Endothelial cell of umbilical vein (primary cell): ENCODE results near the gene JMJD7. TPM values are rescaled to one million over a fixed set of nuclear protein-coding genes. Genes with fewer than 3 reads are reported as not detected.

Experiments
- BruUV-seq: library from RNA; stranded (reverse); fragments of 400-500 nt; replicated peaks from 2 replicates; lab custom pipeline; 2021; lab: Mats Ljungman, UMichigan
- CTCF ChIA-PET: fragments of 300-600, 350-600 bp; sonication (Branson Sonifier 250); formaldehyde crosslinking; loops from one replicate; lab custom pipeline; 2021; ENCODE audit warnings: antibody characterized with exemption, inconsistent platforms; lab: Charles Lee
- POLR2A ChIA-PET: fragments of 300-600, 350-600 bp; sonication (Branson Sonifier 250); formaldehyde crosslinking; loops from one replicate; lab custom pipeline; 2021; ENCODE audit warnings: antibody characterized with exemption, inconsistent platforms; lab: Charles Lee
- DNase-seq: peaks from one replicate; pipeline ENCODE4 v3.0.0-alpha.2; 2011; ENCODE audit warnings: low read depth, low spot score
- FAIRE-seq: peaks from 2 replicates; lab custom pipeline; 2011; peaks lifted over from hg19 to GRCh38; lab: Jason Lieb, UNC
- H2AFZ ChIP-seq: 2 replicates; pipeline ENCODE4 v1.6.0; 2012; ENCODE audit warnings: low read depth, low read length, control low read depth, inconsistent platforms
- H3K27ac ChIP-seq: 2 replicates; pipeline ENCODE4 v1.5.1; 2011; ENCODE audit warnings: low read depth, mild to moderate bottlenecking, control low read depth, low read length, moderate library complexity; ENCODE audit not compliant: insufficient read depth
- H3K27me3 ChIP-seq, 2 experiments: 2 replicates each; pipeline versions ENCODE4 v1.6.0 to v1.6.1; 2011; ENCODE audit warnings: low read length in 2 of 2, mixed read lengths in 1 of 2; ENCODE audit not compliant: control insufficient read depth in 2 of 2, insufficient read depth in 2 of 2
- H3K36me3 ChIP-seq, 2 experiments: 2 replicates in 1 of 2; 3 replicates in 1 of 2; pipeline ENCODE4 v1.5.1; 2011; ENCODE audit warnings: low read length in 2 of 2, mild to moderate bottlenecking in 1 of 2, moderate library complexity in 1 of 2; ENCODE audit not compliant: control insufficient read depth in 2 of 2, insufficient read depth in 2 of 2; ENCODE audit errors: extremely low read depth in 1 of 2
- H3K4me1 ChIP-seq: 3 replicates; pipeline ENCODE4 v1.5.1; 2011; ENCODE audit warnings: mild to moderate bottlenecking, low read length; ENCODE audit not compliant: control insufficient read depth, insufficient read depth; ENCODE audit errors: extremely low read depth
- H3K4me2 ChIP-seq: 2 replicates; pipeline ENCODE4 v1.6.1; 2011; ENCODE audit warnings: low read length, control low read depth, mixed read lengths; ENCODE audit not compliant: insufficient read depth
- H3K4me3 ChIP-seq, 3 experiments: fragments of 200-600 bp in 1 of 3; sonication (generic), shearing (Covaris generic) in 1 of 3; replicated peaks in 1 of 3; 2 replicates each; pipeline ENCODE4 v1.5.1; 2011 to 2016; ENCODE audit warnings: control low read depth in 3 of 3, low read length in 3 of 3, mild to moderate bottlenecking in 2 of 3, inconsistent platforms in 1 of 3, low read depth in 1 of 3, moderate library complexity in 1 of 3; ENCODE audit not compliant: insufficient read depth in 1 of 3
- H3K79me2 ChIP-seq: 2 replicates; pipeline ENCODE4 v1.6.0; 2012; ENCODE audit warnings: low read length, inconsistent platforms; ENCODE audit not compliant: control insufficient read depth, insufficient read depth
- H3K9ac ChIP-seq: replicated peaks from 2 replicates; pipeline ENCODE3; 2011; ENCODE audit warnings: low read length, control low read depth; ENCODE audit not compliant: insufficient read depth; ENCODE audit errors: extremely low read depth
- H3K9me1 ChIP-seq: replicated peaks from 3 replicates; pipeline ENCODE4 v1.6.0; 2011; ENCODE audit warnings: mild to moderate bottlenecking, low read length; ENCODE audit not compliant: control insufficient read depth, insufficient read depth; ENCODE audit errors: extremely low read depth
- H3K9me3 ChIP-seq: replicated peaks from 2 replicates; pipeline ENCODE4 v1.5.1; 2012; ENCODE audit warnings: low read length, inconsistent platforms; ENCODE audit not compliant: control insufficient read depth, insufficient read depth
- H4K20me1 ChIP-seq: replicated peaks from 2 replicates; pipeline ENCODE3; 2011; ENCODE audit warnings: mild to moderate bottlenecking, low read length; ENCODE audit not compliant: control insufficient read depth, insufficient read depth; ENCODE audit errors: extremely low read depth
- EZH2 ChIP-seq: IDR thresholded peaks from 2 replicates; pipeline ENCODE4 v1.6.1; 2012; ENCODE audit warnings: borderline replicate concordance, low read depth, mild to moderate bottlenecking, moderate library complexity, low read length, inconsistent platforms; ENCODE audit not compliant: severe bottlenecking
- FOS ChIP-seq: IDR thresholded peaks from 2 replicates; pipeline ENCODE4 v1.6.1; 2011; ENCODE audit warnings: mild to moderate bottlenecking, low read length, moderate library complexity, borderline replicate concordance; ENCODE audit not compliant: insufficient read depth
- GATA2 ChIP-seq: IDR thresholded peaks from 2 replicates; pipeline ENCODE4 v1.7.0; 2011; ENCODE audit warnings: low read depth, mild to moderate bottlenecking, moderate library complexity, mixed read lengths, low read length; ENCODE audit not compliant: insufficient read length, insufficient read depth
- JUN ChIP-seq: IDR thresholded peaks from 2 replicates; pipeline ENCODE4 v1.6.1; 2011; ENCODE audit warnings: borderline replicate concordance, low read depth; ENCODE audit not compliant: insufficient read length, insufficient read depth
- MYC ChIP-seq: IDR thresholded peaks from one replicate; pipeline ENCODE4 v1.6.1; 2011; ENCODE audit warnings: mild to moderate bottlenecking, low read depth, low read length
- POLR2A ChIP-seq: IDR thresholded peaks from 2 replicates; pipeline ENCODE4 v1.6.1; 2012; ENCODE audit warnings: low read depth, mild to moderate bottlenecking, control low read depth, low read length
- POLR2AphosphoS5 ChIP-seq: IDR thresholded peaks from 2 replicates; pipeline ENCODE4 v1.6.1; 2012; ENCODE audit warnings: low read depth, mild to moderate bottlenecking, control low read depth, low read length, moderate library complexity; ENCODE audit not compliant: insufficient read depth
- dilution Hi-C: fragments of 300-500 bp; cut with MboI; formaldehyde crosslinking; loops from one replicate; pipeline ENCODE4 v1.15.0; 2019; ENCODE audit warnings: low sequenced_read_pairs; ENCODE audit not compliant: extremely low pct_ligation_motif_present
- intact Hi-C: fragments of 100-400 bp; cut with micrococcal nuclease; formaldehyde crosslinking; loops from one replicate; pipeline ENCODE4 v1.10.0; 2022
- polyA plus RNA-seq, 4 experiments: library from polyadenylated mRNA; depleted of rRNA in 3 of 4; stranded (reverse) in 3 of 4; unstranded in 1 of 4; fragments of >200 nt; gene quantifications; 2 replicates each; pipeline versions ENCODE4 v1.2.1 to v1.2.3, GENCODE V29; 2011 to 2012; ENCODE audit warnings: missing spikeins in 1 of 4
- total RNA-seq: library from RNA; stranded (reverse); gene quantifications from 2 replicates; pipeline ENCODE4 v1.2.3, GENCODE V29; 2021
- TF ChIP-seq, protein P1 (sequence below), 2 donors: IDR thresholded peaks; 1 replicate in 1 of 2; 2 replicates in 1 of 2; pipeline ENCODE4 v1.5.1; 2011; ENCODE audit warnings: low read length in 2 of 2, mild to moderate bottlenecking in 2 of 2, moderate library complexity in 2 of 2, control low read depth in 1 of 2, inconsistent platforms in 1 of 2, low read depth in 1 of 2; ENCODE audit not compliant: insufficient read depth in 1 of 2; ENCODE audit errors: extremely low read depth in 1 of 2
- TF ChIP-seq, protein P2 (sequence below): IDR thresholded peaks from 2 replicates; pipeline ENCODE4 v1.6.1; 2011; ENCODE audit not compliant: insufficient read depth, insufficient read length

The JMJD7 gene
- total and polyA plus RNA-seq, 2 donors (not counting 3 experiments of a cell fraction or from before 2014, with no cell fraction given) = 7.3 to 11.4 TPM

DNA sequence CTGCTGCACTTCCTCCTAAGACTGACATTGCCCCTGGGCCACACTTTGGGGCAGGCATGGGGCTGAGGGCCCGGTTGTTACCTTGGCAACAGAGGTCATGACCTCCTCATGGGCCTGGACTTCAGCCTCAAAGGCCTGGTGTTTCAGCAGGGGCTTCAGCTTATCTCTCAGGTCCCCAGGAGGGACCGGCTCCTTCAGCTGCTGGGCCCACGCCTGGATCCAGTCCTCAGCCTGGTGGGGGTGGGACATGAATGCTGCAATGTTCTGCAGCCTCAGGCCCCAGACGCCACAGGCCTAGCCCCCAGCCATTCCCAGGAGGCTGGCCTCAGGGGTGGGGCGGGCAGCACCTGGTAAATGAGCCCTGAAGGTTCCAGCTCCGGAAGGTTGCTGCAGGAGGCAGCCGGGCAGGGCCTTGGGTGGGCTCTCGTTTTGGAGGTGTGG is 38.4 kb downstream of the JMJD7 start:
- Histone ChIP-seq H3K4me3 (no peak overlapping the region), H4K20me1 (no peaks in the 10 kb centered on the region), H3K9ac (no peak overlapping the region), H3K9me3 (no peaks in the 10 kb centered on the region), H3K36me3 (peaks cover 5 to 42% of the 10 kb centered on the region in 2 experiments), H3K4me2 (no peak overlapping the region), H3K27me3 (no peaks in the 10 kb centered on the region), H3K4me1 (no peaks in the 10 kb centered on the region), H3K79me2 (no peaks in the 10 kb centered on the region), H3K9me1 (no peaks in the 10 kb centered on the region), H3K27ac (no peak overlapping the region), H2AFZ (no peak overlapping the region)
- FAIRE-seq (no peak), DNase-seq (no peak)
- intact Hi-C loops = no loop called here
- dilution Hi-C loops = no loop called here
- TF ChIP-seq FOS (no peak), POLR2A (no peak), POLR2AphosphoS5 (no peak), JUN (no peak), MYC (no peak), GATA2 (no peak), EZH2 (no peak)
- TF ChIP-seq, protein P1, sequence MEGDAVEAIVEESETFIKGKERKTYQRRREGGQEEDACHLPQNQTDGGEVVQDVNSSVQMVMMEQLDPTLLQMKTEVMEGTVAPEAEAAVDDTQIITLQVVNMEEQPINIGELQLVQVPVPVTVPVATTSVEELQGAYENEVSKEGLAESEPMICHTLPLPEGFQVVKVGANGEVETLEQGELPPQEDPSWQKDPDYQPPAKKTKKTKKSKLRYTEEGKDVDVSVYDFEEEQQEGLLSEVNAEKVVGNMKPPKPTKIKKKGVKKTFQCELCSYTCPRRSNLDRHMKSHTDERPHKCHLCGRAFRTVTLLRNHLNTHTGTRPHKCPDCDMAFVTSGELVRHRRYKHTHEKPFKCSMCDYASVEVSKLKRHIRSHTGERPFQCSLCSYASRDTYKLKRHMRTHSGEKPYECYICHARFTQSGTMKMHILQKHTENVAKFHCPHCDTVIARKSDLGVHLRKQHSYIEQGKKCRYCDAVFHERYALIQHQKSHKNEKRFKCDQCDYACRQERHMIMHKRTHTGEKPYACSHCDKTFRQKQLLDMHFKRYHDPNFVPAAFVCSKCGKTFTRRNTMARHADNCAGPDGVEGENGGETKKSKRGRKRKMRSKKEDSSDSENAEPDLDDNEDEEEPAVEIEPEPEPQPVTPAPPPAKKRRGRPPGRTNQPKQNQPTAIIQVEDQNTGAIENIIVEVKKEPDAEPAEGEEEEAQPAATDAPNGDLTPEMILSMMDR (IDR thresholded peaks at IDR 0.05; ENCODE audit: extremely low read depth in 1 of 2, insufficient read depth in 1 of 2, low read depth in 1 of 2, low read length in 2 of 2) = no peak
- TF ChIP-seq, protein P2, sequence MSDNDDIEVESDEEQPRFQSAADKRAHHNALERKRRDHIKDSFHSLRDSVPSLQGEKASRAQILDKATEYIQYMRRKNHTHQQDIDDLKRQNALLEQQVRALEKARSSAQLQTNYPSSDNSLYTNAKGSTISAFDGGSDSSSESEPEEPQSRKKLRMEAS = no peak
- POLR2A ChIA-PET = no interaction called here
- CTCF ChIA-PET = no interaction called here
- no TSS peak for BruUV-seq
